GM18526 (cell line): ENCODE measurements around the gene SNX3.

Experiments
- POLR2A ChIP-seq: IDR thresholded peaks from 3 replicates; pipeline ENCODE4 v1.6.1; 2011; ENCODE audit not compliant: insufficient read length; ENCODE audit errors: extremely low read depth

SNX3 gene

DNA sequence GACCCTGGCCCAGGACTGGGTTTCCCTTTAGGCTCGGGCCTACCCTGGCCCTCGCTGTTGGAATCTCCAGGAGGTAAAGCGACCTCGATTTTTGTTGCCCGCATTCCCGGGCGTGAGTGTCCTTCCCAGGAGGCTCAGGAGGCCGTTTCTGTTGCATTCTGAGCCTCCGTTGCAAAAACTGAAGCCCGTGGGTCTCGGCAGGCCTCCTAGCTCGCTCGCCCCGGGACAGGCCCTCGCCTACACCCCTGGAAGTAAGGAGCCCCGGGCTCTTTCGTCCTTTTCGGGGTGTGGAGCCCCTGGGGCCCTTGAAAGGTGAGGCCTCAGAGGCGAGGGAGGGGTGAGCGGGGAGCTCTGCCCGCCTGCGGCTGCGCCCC lies 92.8 kb downstream of the SNX3 start:
- TF ChIP-seq POLR2A: no peak

GRCh38 chr6:108167449-108168089 lies 93.3 kb downstream of the SNX3 start:
- TF ChIP-seq POLR2A: no peak

GRCh38 chr6:108166664-108167448 lies 94.0 kb downstream of the SNX3 start:
- no peak for TF ChIP-seq POLR2A

DNA sequence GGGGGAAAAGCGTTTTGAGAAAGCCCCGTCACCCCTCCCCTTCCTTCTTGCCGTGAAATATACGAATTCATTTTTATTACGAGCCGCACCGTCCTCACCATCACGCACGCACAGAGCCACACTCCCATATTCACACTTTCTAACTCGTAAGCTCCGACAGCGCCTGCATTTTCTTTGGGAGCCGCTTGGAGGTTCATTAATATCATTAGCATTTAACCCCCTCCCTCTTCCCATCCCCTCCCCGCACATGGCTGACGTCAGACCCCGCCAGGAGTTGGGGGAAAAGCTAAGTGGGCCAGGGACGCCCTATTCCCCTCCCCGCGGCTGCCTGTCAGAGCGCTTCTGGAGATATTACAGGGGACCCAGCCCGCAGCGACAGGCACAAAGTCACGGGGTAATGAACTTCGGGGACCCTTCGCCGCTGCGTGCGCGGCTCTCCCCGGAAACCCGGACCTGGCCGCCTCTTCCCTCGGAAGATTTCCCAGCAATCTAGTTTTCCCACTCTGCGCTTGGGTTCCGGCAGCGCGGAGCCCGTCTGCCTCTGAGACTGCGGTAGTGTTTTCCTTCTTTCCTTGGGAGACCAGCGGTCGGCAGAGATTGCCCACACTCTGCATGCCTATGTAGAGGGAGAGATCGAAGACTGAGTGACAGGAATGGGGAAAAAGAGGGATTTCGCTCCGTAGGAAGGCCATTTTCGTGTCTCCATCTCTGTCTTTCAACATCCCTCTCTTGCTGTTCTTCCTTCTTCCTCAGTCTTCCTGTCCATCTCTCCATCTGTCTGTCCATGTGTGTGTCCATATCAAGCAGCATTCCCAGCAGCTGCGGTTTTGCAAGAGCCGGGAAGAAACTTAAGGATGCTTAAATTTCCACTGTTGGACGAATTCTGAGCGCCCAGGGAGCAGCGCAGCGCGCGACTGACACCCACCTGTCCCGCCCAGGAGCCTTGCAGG lies 94.9 kb downstream of the SNX3 start, which contains the start of gene NR2E1:
Gene NR2E1, plus strand, starts transcription at position 309 of the 950 bp plus-strand sequence. CDS start 744 bp downstream, outside the sequence.
- no peak for TF ChIP-seq POLR2A

- TF ChIP-seq POLR2A: no peak
These were observed 95.8 kb downstream of the SNX3 start for GRCh38 chr6:108164815-108165706.

DNA sequence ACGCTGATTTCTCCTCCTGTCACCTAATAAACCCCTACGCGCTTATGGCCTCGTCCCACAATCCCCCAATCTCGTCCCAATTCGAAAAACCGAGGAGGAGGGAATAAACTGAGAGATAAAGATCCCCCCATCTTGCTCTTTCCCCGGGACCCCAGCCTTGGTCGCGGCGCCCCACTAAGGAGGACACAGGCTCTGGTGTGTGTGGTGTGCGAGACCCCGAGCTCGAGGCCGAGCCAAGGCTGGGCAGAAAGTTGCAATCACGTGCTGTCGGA lies 96.4 kb downstream of the SNX3 start:
- TF ChIP-seq POLR2A: no peak

DNA sequence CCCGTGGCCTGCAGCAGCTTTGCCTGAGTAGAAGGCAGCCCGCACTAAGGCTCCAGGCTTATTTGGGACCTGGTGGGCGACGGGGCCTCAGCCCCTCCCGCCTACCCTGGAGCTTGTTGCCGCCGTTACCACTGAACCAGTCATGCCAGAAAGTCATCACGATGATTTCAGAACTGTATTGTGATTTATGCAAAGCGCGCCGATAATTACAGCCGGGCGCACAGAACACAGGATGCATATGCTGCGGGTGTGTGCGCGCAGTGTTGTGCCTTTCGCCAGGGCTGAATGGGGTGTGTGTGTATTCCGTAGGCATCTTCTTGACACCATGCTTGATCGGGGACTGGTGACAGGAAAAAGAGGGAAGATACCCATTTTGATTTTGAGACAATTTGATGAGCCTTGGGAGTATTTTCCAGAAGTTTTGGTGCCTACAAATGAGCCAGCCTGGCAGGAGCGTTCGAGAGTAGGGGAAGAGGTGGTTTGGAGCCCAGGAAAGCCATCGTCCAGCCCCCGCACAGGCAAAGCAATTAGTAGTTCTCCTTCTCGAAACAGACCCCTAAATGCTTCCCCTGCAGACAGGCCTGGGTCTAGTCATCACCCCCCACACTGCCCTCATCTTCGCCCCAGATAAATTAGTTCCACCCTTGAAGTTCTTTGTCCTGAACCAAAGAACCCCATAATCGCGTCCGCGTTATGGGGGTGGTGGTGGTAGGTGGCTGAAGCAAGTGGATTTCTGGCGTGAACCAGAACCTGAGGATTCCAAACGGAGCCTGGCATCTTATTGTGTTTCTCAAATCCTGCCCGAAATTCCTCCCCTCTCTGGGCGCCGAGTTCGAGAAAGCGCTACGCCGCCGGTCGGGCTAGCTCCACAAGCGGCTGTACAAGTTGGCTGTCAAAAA lies 96.9 kb downstream of the SNX3 start:
- TF ChIP-seq POLR2A: no peak

DNA sequence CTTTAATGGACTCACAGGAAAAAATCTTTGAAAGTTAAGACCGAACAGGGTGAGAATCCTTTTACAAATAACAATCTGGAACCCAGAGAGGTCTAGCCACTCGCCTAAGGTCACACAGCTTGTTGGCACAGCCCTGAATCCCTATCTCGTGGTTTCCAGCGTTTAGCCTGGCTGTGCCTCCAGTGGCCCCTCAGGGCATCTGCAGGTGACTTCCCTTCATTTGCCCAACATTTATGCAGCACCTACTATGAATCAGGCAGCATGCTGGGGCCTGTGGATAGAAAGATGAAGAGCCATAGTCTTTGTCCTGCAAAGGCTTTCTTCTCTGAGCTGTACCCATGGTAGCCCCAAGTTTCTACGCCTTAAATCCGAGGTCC lies 97.6 kb downstream of the SNX3 start:
- no peak for TF ChIP-seq POLR2A

GRCh38 chr6:108161724-108162282 lies 99.0 kb downstream of the SNX3 start:
- TF ChIP-seq POLR2A: no peak
